Activated CD8-positive, alpha-beta memory T cell treated with anti-CD3 and anti-CD28 coated beads for 4 hours (primary cell): ENCODE data around the gene MESD.

Experiments used
- DNase-seq, 2 donors: peaks; one replicate each; pipeline ENCODE4 v3.0.0-alpha.2; 2020; ENCODE audit warnings: low read depth in 2 of 2

MESD gene

GRCh38 chr15:80991421-80991820 is 1.8 kb upstream of the MESD start:
- DNase-seq: no peak

- no peak for DNase-seq
These were observed 1.3 kb upstream of the MESD start for GRCh38 chr15:80990955-80991354.

GRCh38 chr15:80989081-80989517 is 520 bp downstream of the MESD start:
- DNase-seq: no peak

- no peak for DNase-seq
These were observed 1.3 kb downstream of the MESD start for GRCh38 chr15:80988148-80988796.

- DNase-seq: no peak
These were observed 3.1 kb downstream of the MESD start for GRCh38 chr15:80986487-80986886.

- no peak for DNase-seq
These were observed 3.6 kb downstream of the MESD start for GRCh38 chr15:80985981-80986380.

- no peak for DNase-seq
These were observed 4.8 kb downstream of the MESD start for GRCh38 chr15:80984856-80985255.

- DNase-seq: no peak
These were observed 6.8 kb downstream of the MESD start for GRCh38 chr15:80982839-80983238.

- DNase-seq: no peak
These were observed 7.4 kb downstream of the MESD start for GRCh38 chr15:80982205-80982604.

GRCh38 chr15:80979538-80980200 is 9.9 kb downstream of the MESD start:
- DNase-seq: no peak

- DNase-seq: no peak
These were observed 10.8 kb downstream of the MESD start for GRCh38 chr15:80978685-80979329.

- no peak for DNase-seq
These were observed 12.0 kb downstream of the MESD start for GRCh38 chr15:80977627-80978036.

GRCh38 chr15:80976851-80977250 is 12.8 kb downstream of the MESD start:
- no peak for DNase-seq

GRCh38 chr15:80974914-80975313 is 14.7 kb downstream of the MESD start:
- no peak for DNase-seq

- no peak for DNase-seq
These were observed 17.3 kb downstream of the MESD start for GRCh38 chr15:80972276-80972675.

GRCh38 chr15:80971143-80971542 is 18.5 kb downstream of the MESD start:
- DNase-seq: no peak

GRCh38 chr15:80970658-80971057 is 19.0 kb downstream of the MESD start:
- no peak for DNase-seq

- peak; percentile 32 to 40 for DNase-seq
These were observed 19.5 kb downstream of the MESD start for GRCh38 chr15:80970018-80970657.

GRCh38 chr15:80969316-80969715 is 20.3 kb downstream of the MESD start:
- no peak for DNase-seq

- DNase-seq: no peak
These were observed 21.6 kb downstream of the MESD start for GRCh38 chr15:80967991-80968510.

- no peak for DNase-seq
These were observed 22.2 kb downstream of the MESD start for GRCh38 chr15:80967451-80967850.

- DNase-seq: no peak
These were observed 23.0 kb downstream of the MESD start for GRCh38 chr15:80966431-80967197.
